Endothelial cell of umbilical vein (primary cell): ENCODE measurements around the gene MDFIC. TPM values are rescaled to one million over a fixed set of nuclear protein-coding genes. Genes with fewer than 3 reads are reported as not detected.

ENCODE experiments used
- BruUV-seq: library from RNA; stranded (reverse); fragments of 400-500 nt; replicated peaks from 2 replicates; lab custom pipeline; 2021; lab: Mats Ljungman, UMichigan
- CTCF ChIA-PET: fragments of 300-600, 350-600 bp; sonication (Branson Sonifier 250); formaldehyde crosslinking; loops from one replicate; lab custom pipeline; 2021; ENCODE audit warnings: antibody characterized with exemption, inconsistent platforms; lab: Charles Lee
- POLR2A ChIA-PET: fragments of 300-600, 350-600 bp; sonication (Branson Sonifier 250); formaldehyde crosslinking; loops from one replicate; lab custom pipeline; 2021; ENCODE audit warnings: antibody characterized with exemption, inconsistent platforms; lab: Charles Lee
- DNase-seq: peaks from one replicate; pipeline ENCODE4 v3.0.0-alpha.2; 2011; ENCODE audit warnings: low read depth, low spot score
- FAIRE-seq: peaks from 2 replicates; lab custom pipeline; 2011; peaks lifted over from hg19 to GRCh38; lab: Jason Lieb, UNC
- H2AFZ ChIP-seq: 2 replicates; pipeline ENCODE4 v1.6.0; 2012; ENCODE audit warnings: low read depth, low read length, control low read depth, inconsistent platforms
- H3K27ac ChIP-seq: 2 replicates; pipeline ENCODE4 v1.5.1; 2011; ENCODE audit warnings: low read depth, mild to moderate bottlenecking, control low read depth, low read length, moderate library complexity; ENCODE audit not compliant: insufficient read depth
- H3K27me3 ChIP-seq, 2 experiments: 2 replicates each; pipeline versions ENCODE4 v1.6.0 to v1.6.1; 2011; ENCODE audit warnings: low read length in 2 of 2, mixed read lengths in 1 of 2; ENCODE audit not compliant: control insufficient read depth in 2 of 2, insufficient read depth in 2 of 2
- H3K36me3 ChIP-seq, 2 experiments: 2 replicates in 1 of 2; 3 replicates in 1 of 2; pipeline ENCODE4 v1.5.1; 2011; ENCODE audit warnings: low read length in 2 of 2, mild to moderate bottlenecking in 1 of 2, moderate library complexity in 1 of 2; ENCODE audit not compliant: control insufficient read depth in 2 of 2, insufficient read depth in 2 of 2; ENCODE audit errors: extremely low read depth in 1 of 2
- H3K4me1 ChIP-seq: 3 replicates; pipeline ENCODE4 v1.5.1; 2011; ENCODE audit warnings: mild to moderate bottlenecking, low read length; ENCODE audit not compliant: control insufficient read depth, insufficient read depth; ENCODE audit errors: extremely low read depth
- H3K4me2 ChIP-seq: 2 replicates; pipeline ENCODE4 v1.6.1; 2011; ENCODE audit warnings: low read length, control low read depth, mixed read lengths; ENCODE audit not compliant: insufficient read depth
- H3K4me3 ChIP-seq, 3 experiments: fragments of 200-600 bp in 1 of 3; sonication (generic), shearing (Covaris generic) in 1 of 3; replicated peaks in 1 of 3; 2 replicates each; pipeline ENCODE4 v1.5.1; 2011 to 2016; ENCODE audit warnings: control low read depth in 3 of 3, low read length in 3 of 3, mild to moderate bottlenecking in 2 of 3, inconsistent platforms in 1 of 3, low read depth in 1 of 3, moderate library complexity in 1 of 3; ENCODE audit not compliant: insufficient read depth in 1 of 3
- H3K79me2 ChIP-seq: 2 replicates; pipeline ENCODE4 v1.6.0; 2012; ENCODE audit warnings: low read length, inconsistent platforms; ENCODE audit not compliant: control insufficient read depth, insufficient read depth
- H3K9ac ChIP-seq: replicated peaks from 2 replicates; pipeline ENCODE3; 2011; ENCODE audit warnings: low read length, control low read depth; ENCODE audit not compliant: insufficient read depth; ENCODE audit errors: extremely low read depth
- H3K9me1 ChIP-seq: replicated peaks from 3 replicates; pipeline ENCODE4 v1.6.0; 2011; ENCODE audit warnings: mild to moderate bottlenecking, low read length; ENCODE audit not compliant: control insufficient read depth, insufficient read depth; ENCODE audit errors: extremely low read depth
- H3K9me3 ChIP-seq: replicated peaks from 2 replicates; pipeline ENCODE4 v1.5.1; 2012; ENCODE audit warnings: low read length, inconsistent platforms; ENCODE audit not compliant: control insufficient read depth, insufficient read depth
- H4K20me1 ChIP-seq: replicated peaks from 2 replicates; pipeline ENCODE3; 2011; ENCODE audit warnings: mild to moderate bottlenecking, low read length; ENCODE audit not compliant: control insufficient read depth, insufficient read depth; ENCODE audit errors: extremely low read depth
- EZH2 ChIP-seq: IDR thresholded peaks from 2 replicates; pipeline ENCODE4 v1.6.1; 2012; ENCODE audit warnings: borderline replicate concordance, low read depth, mild to moderate bottlenecking, moderate library complexity, low read length, inconsistent platforms; ENCODE audit not compliant: severe bottlenecking
- FOS ChIP-seq: IDR thresholded peaks from 2 replicates; pipeline ENCODE4 v1.6.1; 2011; ENCODE audit warnings: mild to moderate bottlenecking, low read length, moderate library complexity, borderline replicate concordance; ENCODE audit not compliant: insufficient read depth
- GATA2 ChIP-seq: IDR thresholded peaks from 2 replicates; pipeline ENCODE4 v1.7.0; 2011; ENCODE audit warnings: low read depth, mild to moderate bottlenecking, moderate library complexity, mixed read lengths, low read length; ENCODE audit not compliant: insufficient read length, insufficient read depth
- JUN ChIP-seq: IDR thresholded peaks from 2 replicates; pipeline ENCODE4 v1.6.1; 2011; ENCODE audit warnings: borderline replicate concordance, low read depth; ENCODE audit not compliant: insufficient read length, insufficient read depth
- MYC ChIP-seq: IDR thresholded peaks from one replicate; pipeline ENCODE4 v1.6.1; 2011; ENCODE audit warnings: mild to moderate bottlenecking, low read depth, low read length
- POLR2A ChIP-seq: IDR thresholded peaks from 2 replicates; pipeline ENCODE4 v1.6.1; 2012; ENCODE audit warnings: low read depth, mild to moderate bottlenecking, control low read depth, low read length
- POLR2AphosphoS5 ChIP-seq: IDR thresholded peaks from 2 replicates; pipeline ENCODE4 v1.6.1; 2012; ENCODE audit warnings: low read depth, mild to moderate bottlenecking, control low read depth, low read length, moderate library complexity; ENCODE audit not compliant: insufficient read depth
- dilution Hi-C: fragments of 300-500 bp; cut with MboI; formaldehyde crosslinking; loops from one replicate; pipeline ENCODE4 v1.15.0; 2019; ENCODE audit warnings: low sequenced_read_pairs; ENCODE audit not compliant: extremely low pct_ligation_motif_present
- intact Hi-C: fragments of 100-400 bp; cut with micrococcal nuclease; formaldehyde crosslinking; loops from one replicate; pipeline ENCODE4 v1.10.0; 2022
- polyA plus RNA-seq, 4 experiments: library from polyadenylated mRNA; depleted of rRNA in 3 of 4; stranded (reverse) in 3 of 4; unstranded in 1 of 4; fragments of >200 nt; gene quantifications; 2 replicates each; pipeline versions ENCODE4 v1.2.1 to v1.2.3, GENCODE V29; 2011 to 2012; ENCODE audit warnings: missing spikeins in 1 of 4
- total RNA-seq: library from RNA; stranded (reverse); gene quantifications from 2 replicates; pipeline ENCODE4 v1.2.3, GENCODE V29; 2021
- TF ChIP-seq, protein P1 (sequence below): IDR thresholded peaks from 2 replicates; pipeline ENCODE4 v1.6.1; 2011; ENCODE audit not compliant: insufficient read depth, insufficient read length
- TF ChIP-seq, protein P2 (sequence below), 2 donors: IDR thresholded peaks; 1 replicate in 1 of 2; 2 replicates in 1 of 2; pipeline ENCODE4 v1.5.1; 2011; ENCODE audit warnings: low read length in 2 of 2, mild to moderate bottlenecking in 2 of 2, moderate library complexity in 2 of 2, control low read depth in 1 of 2, inconsistent platforms in 1 of 2, low read depth in 1 of 2; ENCODE audit not compliant: insufficient read depth in 1 of 2; ENCODE audit errors: extremely low read depth in 1 of 2

Gene MDFIC
- total and polyA plus RNA-seq, 2 donors (not counting 3 experiments of a cell fraction or from before 2014, with no cell fraction given), result 6.5 to 14.2 TPM

DNA sequence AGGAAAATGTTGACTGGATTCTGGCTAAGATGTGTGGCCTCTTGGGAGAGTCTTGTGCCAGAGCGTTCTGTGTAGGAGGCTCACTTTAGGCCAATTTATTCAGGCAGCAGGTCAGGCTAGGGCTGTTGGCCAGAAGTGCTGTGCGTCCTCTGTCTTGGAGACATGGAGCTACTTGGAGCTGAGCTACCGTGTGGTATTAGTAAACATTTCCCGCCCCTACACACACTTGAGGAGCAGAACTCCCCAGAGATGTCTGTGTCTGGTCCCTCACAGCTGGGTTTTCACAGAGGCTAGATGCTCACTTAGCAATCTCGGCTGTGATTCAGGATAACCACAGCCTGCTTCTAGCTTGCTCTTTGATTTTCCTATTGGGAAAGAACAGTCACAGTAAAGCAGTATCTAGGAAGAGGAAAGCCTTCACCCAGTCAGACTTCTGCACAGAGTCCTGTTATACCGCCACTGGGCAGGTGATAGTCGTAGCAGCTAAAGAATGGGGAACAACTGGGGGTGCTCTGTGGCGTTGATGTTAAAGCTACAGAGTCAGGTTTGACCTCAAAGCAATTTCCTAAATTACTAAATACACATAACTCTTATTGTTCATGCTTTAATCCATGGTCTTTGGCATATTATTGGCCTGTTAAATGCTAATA lies 86.7 kb downstream of the MDFIC start:
- POLR2A ChIA-PET, result no interaction called here
- CTCF ChIA-PET, result interaction anchor here (0.6 to 1.4 kb wide), 8 partner anchors 11 to 819 kb away, joined by 3 to 6 read pairs (median 3); no protein-coding TSS in a partner anchor
- intact Hi-C loops, result no loop called here

More for the DNA sequence above, 86.7 kb downstream of the MDFIC start:
- TF ChIP-seq POLR2AphosphoS5, result no peak
- TF ChIP-seq, protein P1, sequence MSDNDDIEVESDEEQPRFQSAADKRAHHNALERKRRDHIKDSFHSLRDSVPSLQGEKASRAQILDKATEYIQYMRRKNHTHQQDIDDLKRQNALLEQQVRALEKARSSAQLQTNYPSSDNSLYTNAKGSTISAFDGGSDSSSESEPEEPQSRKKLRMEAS, result no peak
- no peak for TF ChIP-seq JUN
- no peak for TF ChIP-seq FOS
- TF ChIP-seq POLR2A, result no peak
- no peak for TF ChIP-seq GATA2
- no peak for TF ChIP-seq EZH2
- TF ChIP-seq, protein P2, sequence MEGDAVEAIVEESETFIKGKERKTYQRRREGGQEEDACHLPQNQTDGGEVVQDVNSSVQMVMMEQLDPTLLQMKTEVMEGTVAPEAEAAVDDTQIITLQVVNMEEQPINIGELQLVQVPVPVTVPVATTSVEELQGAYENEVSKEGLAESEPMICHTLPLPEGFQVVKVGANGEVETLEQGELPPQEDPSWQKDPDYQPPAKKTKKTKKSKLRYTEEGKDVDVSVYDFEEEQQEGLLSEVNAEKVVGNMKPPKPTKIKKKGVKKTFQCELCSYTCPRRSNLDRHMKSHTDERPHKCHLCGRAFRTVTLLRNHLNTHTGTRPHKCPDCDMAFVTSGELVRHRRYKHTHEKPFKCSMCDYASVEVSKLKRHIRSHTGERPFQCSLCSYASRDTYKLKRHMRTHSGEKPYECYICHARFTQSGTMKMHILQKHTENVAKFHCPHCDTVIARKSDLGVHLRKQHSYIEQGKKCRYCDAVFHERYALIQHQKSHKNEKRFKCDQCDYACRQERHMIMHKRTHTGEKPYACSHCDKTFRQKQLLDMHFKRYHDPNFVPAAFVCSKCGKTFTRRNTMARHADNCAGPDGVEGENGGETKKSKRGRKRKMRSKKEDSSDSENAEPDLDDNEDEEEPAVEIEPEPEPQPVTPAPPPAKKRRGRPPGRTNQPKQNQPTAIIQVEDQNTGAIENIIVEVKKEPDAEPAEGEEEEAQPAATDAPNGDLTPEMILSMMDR (IDR thresholded peaks at IDR 0.05; ENCODE audit: extremely low read depth in 1 of 2, insufficient read depth in 1 of 2, low read depth in 1 of 2, low read length in 2 of 2), result no peak
- no peak for TF ChIP-seq MYC
- FAIRE-seq (no peak), DNase-seq (no peak)
- H3K27me3 ChIP-seq, result no peaks in the 10 kb centered on the region
- H3K9me1 ChIP-seq, result no peaks in the 10 kb centered on the region
- H3K4me2 ChIP-seq, result no peak overlapping the region
- BruUV-seq, result no TSS peak
- no peak overlapping the region for H2AFZ ChIP-seq
- no peak overlapping the region for H3K27ac ChIP-seq
- H3K9ac ChIP-seq, result no peak overlapping the region
- dilution Hi-C loops, result no loop called here
- H3K36me3 ChIP-seq, result no peaks in the 10 kb centered on the region
- H3K79me2 ChIP-seq, result no peaks in the 10 kb centered on the region
- no peaks in the 10 kb centered on the region for H3K9me3 ChIP-seq
- H3K4me3 ChIP-seq, result no peak overlapping the region
- H3K4me1 ChIP-seq, result peaks cover 5% of the 10 kb centered on the region
- H4K20me1 ChIP-seq, result no peaks in the 10 kb centered on the region
